HepG2 (cell line): ENCODE data around the gene TUBA8. TPM values are rescaled to one million over a fixed set of nuclear protein-coding genes. Genes with fewer than 3 reads are reported as not detected.

Source experiments
- CEBPG ChIP-seq: IDR thresholded peaks from 2 replicates; pipeline ENCODE4 v1.6.1; 2016
- GLI4 ChIP-seq: sonication (generic); formaldehyde crosslinking; IDR thresholded peaks from 2 replicates; pipeline ENCODE4 v1.5.1; 2020; ENCODE audit warnings: missing genetic modification reagents, mild to moderate bottlenecking, moderate library complexity, borderline replicate concordance
- IKZF5 ChIP-seq: IDR thresholded peaks from 2 replicates; pipeline ENCODE4 v1.6.1; 2018; ENCODE audit warnings: missing genetic modification reagents, mild to moderate bottlenecking, missing compliant biosample characterization
- MAF1 ChIP-seq: sonication (generic); formaldehyde crosslinking; IDR thresholded peaks from 2 replicates; pipeline ENCODE4 v1.5.0; 2020; ENCODE audit warnings: missing genetic modification reagents, borderline replicate concordance
- NCOA1 ChIP-seq: sonication (generic); formaldehyde crosslinking; IDR thresholded peaks from 2 replicates; pipeline ENCODE4 v1.9.0; 2021; ENCODE audit warnings: missing genetic modification reagents
- NCOA2 ChIP-seq: sonication (generic); formaldehyde crosslinking; IDR thresholded peaks from 2 replicates; pipeline ENCODE4 v1.8.0; 2022; ENCODE audit warnings: inconsistent platforms
- PHF21A ChIP-seq: sonication (generic); formaldehyde crosslinking; IDR thresholded peaks from 2 replicates; pipeline ENCODE4 v1.5.0; 2020; ENCODE audit warnings: mild to moderate bottlenecking, missing genetic modification reagents
- SALL2 ChIP-seq: sonication (generic); formaldehyde crosslinking; IDR thresholded peaks from 2 replicates; pipeline ENCODE4 v1.8.1; 2023; ENCODE audit warnings: mild to moderate bottlenecking, missing genetic modification reagents, inconsistent platforms
- SOX6 ChIP-seq, 2 experiments: fragments of 450-650 bp in 1 of 2; sonication (generic) in 1 of 2; formaldehyde crosslinking in 1 of 2; IDR thresholded peaks; 2 replicates each; pipeline versions ENCODE4 v1.4.0 to v1.6.1; 2017 to 2020; ENCODE audit warnings: antibody characterized with exemption in 1 of 2, mild to moderate bottlenecking in 1 of 2, missing genetic modification reagents in 1 of 2
- SP2 ChIP-seq: sonication (generic); formaldehyde crosslinking; IDR thresholded peaks from 2 replicates; pipeline ENCODE4 v1.5.1; 2020; ENCODE audit warnings: mild to moderate bottlenecking, missing genetic modification reagents
- SP5 ChIP-seq: IDR thresholded peaks from 2 replicates; pipeline ENCODE4 v1.6.1; 2016; ENCODE audit warnings: low read depth, borderline replicate concordance
- ZBTB33 ChIP-seq: sonication (generic); formaldehyde crosslinking; IDR thresholded peaks from 2 replicates; pipeline ENCODE4 v1.4.0; 2020; ENCODE audit warnings: missing genetic modification reagents
- ZBTB49 ChIP-seq: sonication (generic); formaldehyde crosslinking; IDR thresholded peaks from 2 replicates; pipeline ENCODE4 v1.4.0; 2020; ENCODE audit warnings: missing genetic modification reagents, borderline replicate concordance
- ZNF253 ChIP-seq: sonication (generic); formaldehyde crosslinking; IDR thresholded peaks from 2 replicates; pipeline ENCODE4 v1.8.0; 2022; ENCODE audit warnings: mild to moderate bottlenecking, missing genetic modification reagents, borderline replicate concordance
- ZNF331 ChIP-seq: sonication (generic); formaldehyde crosslinking; IDR thresholded peaks from 2 replicates; pipeline ENCODE4 v1.4.0; 2020; ENCODE audit warnings: missing genetic modification reagents
- ZNF747 ChIP-seq: sonication (generic); formaldehyde crosslinking; IDR thresholded peaks from 2 replicates; pipeline ENCODE4 v1.8.1; 2023; ENCODE audit warnings: missing genetic modification reagents, mild to moderate bottlenecking, borderline replicate concordance
- ZNF891 ChIP-seq: sonication (generic); formaldehyde crosslinking; IDR thresholded peaks from 2 replicates; pipeline ENCODE4 v1.5.0; 2020; ENCODE audit warnings: mild to moderate bottlenecking, missing genetic modification reagents
- polyA plus RNA-seq, 8 experiments: library from polyadenylated mRNA; depleted of rRNA in 3 of 8; stranded (reverse) in 7 of 8; unstranded in 1 of 8; fragments of >200 nt; fragmentation: Illumina TruSeq in 4 of 8; extraction: Trizol in 4 of 8; gene quantifications; 2 replicates each; pipeline versions ENCODE4 v1.2.1 to v1.2.3, GENCODE V29; 2011 to 2016; ENCODE audit warnings: low read depth in 4 of 8, missing spikeins in 1 of 8, mixed read lengths in 1 of 8; ENCODE audit not compliant: insufficient read depth in 1 of 8
- total RNA-seq, 5 experiments: library from RNA; depleted of rRNA; stranded (reverse); fragments of >200 nt; fragmentation: Illumina TruSeq; extraction: Trizol; gene quantifications; 2 replicates each; pipeline ENCODE4 v1.2.3, GENCODE V29; 2016; ENCODE audit warnings: low read depth in 1 of 5
- TF ChIP-seq, protein P1 (sequence below): sonication (generic); formaldehyde crosslinking; IDR thresholded peaks from 2 replicates; pipeline ENCODE4; 2020; ENCODE audit warnings: missing genetic modification reagents, mild to moderate bottlenecking, borderline replicate concordance
- TF ChIP-seq, protein P2 (sequence below): sonication (generic); formaldehyde crosslinking; IDR thresholded peaks from 2 replicates; pipeline ENCODE4 v1.8.1; 2022; ENCODE audit warnings: mild to moderate bottlenecking, missing genetic modification reagents

The TUBA8 gene
- total and polyA plus RNA-seq, 2 of the 13 experiments (the other 11 are each of a cell fraction or from before 2014, with no cell fraction given) = 0.35 to 0.69 TPM

- TF ChIP-seq, protein P1, sequence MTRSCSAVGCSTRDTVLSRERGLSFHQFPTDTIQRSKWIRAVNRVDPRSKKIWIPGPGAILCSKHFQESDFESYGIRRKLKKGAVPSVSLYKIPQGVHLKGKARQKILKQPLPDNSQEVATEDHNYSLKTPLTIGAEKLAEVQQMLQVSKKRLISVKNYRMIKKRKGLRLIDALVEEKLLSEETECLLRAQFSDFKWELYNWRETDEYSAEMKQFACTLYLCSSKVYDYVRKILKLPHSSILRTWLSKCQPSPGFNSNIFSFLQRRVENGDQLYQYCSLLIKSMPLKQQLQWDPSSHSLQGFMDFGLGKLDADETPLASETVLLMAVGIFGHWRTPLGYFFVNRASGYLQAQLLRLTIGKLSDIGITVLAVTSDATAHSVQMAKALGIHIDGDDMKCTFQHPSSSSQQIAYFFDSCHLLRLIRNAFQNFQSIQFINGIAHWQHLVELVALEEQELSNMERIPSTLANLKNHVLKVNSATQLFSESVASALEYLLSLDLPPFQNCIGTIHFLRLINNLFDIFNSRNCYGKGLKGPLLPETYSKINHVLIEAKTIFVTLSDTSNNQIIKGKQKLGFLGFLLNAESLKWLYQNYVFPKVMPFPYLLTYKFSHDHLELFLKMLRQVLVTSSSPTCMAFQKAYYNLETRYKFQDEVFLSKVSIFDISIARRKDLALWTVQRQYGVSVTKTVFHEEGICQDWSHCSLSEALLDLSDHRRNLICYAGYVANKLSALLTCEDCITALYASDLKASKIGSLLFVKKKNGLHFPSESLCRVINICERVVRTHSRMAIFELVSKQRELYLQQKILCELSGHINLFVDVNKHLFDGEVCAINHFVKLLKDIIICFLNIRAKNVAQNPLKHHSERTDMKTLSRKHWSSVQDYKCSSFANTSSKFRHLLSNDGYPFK (CRISPR knock-in tag) = peak; percentile 88; the same call in 1 of the 2 replicates
- TF ChIP-seq CEBPG (no peak), PHF21A (0 out of 2 replicates have a peak, but pooled peaks have one; percentile 9), ZBTB33 (CRISPR knock-in tag) (no peak), SP2 (peak; percentile 57; the same call in 1 of the 2 replicates), ZNF747 (no peak), NCOA1 (CRISPR knock-in tag) (no peak), NCOA2 (CRISPR knock-in tag) (peak; percentile 14; the same call in 1 of the 2 replicates), IKZF5 (CRISPR knock-in tag) (peak; percentile 26; the same call in 1 of the 2 replicates), ZNF891 (CRISPR knock-in tag) (peak; percentile 63; the same call in 1 of the 2 replicates), SOX6 (IDR thresholded peaks at IDR 0.05) (no peak), SOX6 (CRISPR knock-in tag; IDR thresholded peaks at IDR 0.05) (0 out of 2 replicates have a peak, but pooled peaks have one; percentile 33), SALL2 (no peak), GLI4 (CRISPR knock-in tag) (no peak; the same call in 1 of the 2 replicates), ZBTB49 (CRISPR knock-in tag) (no peak), MAF1 (CRISPR knock-in tag) (0 out of 2 replicates have a peak, but pooled peaks have one; percentile 41), ZNF331 (peak; percentile 16; the same call in 1 of the 2 replicates), SP5 (no peak), ZNF253 (CRISPR knock-in tag) (no peak)
- TF ChIP-seq, protein P2, sequence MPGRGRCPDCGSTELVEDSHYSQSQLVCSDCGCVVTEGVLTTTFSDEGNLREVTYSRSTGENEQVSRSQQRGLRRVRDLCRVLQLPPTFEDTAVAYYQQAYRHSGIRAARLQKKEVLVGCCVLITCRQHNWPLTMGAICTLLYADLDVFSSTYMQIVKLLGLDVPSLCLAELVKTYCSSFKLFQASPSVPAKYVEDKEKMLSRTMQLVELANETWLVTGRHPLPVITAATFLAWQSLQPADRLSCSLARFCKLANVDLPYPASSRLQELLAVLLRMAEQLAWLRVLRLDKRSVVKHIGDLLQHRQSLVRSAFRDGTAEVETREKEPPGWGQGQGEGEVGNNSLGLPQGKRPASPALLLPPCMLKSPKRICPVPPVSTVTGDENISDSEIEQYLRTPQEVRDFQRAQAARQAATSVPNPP (CRISPR knock-in tag) = no peak
Observed at GRCh38 chr22:18077639-18078328, 32.8 kb upstream of the TUBA8 start, which contains the start of gene PEX26 (continued).
